ENCODE results near the gene APBA1. TPM values are rescaled to one million over a fixed set of nuclear protein-coding genes. Genes with fewer than 3 reads are reported as not detected.

Gene APBA1
- polyA plus RNA-seq, 3 donors: 1.6 TPM; not detected in 2

- no peak for TF ChIP-seq CTCF (IDR thresholded peaks at IDR 0.05)
- Histone ChIP-seq H2AFZ (ENCODE audit: insufficient read depth, low read depth, low read length, poor library complexity, severe bottlenecking) (no peak overlapping the region), H3K4me2 (replicated peaks; ENCODE audit: extremely low read depth, low read length, poor library complexity, severe bottlenecking) (no peak overlapping the region), H3K4me3 (replicated peaks in 1 of 3; ENCODE audit: low read depth in 2 of 3, low read length in 3 of 3) (no peak overlapping the region), H3K79me2 (ENCODE audit: insufficient read depth, low read length) (no peaks in the 10 kb centered on the region), H3K9me3 (replicated peaks in 1 of 2; ENCODE audit: control insufficient read depth in 1 of 2, insufficient read depth in 1 of 2, low read length in 2 of 2) (no peaks in the 10 kb centered on the region), H3K27me3 (ENCODE audit: control insufficient read depth in 2 of 2, insufficient read depth in 2 of 2, low read length in 2 of 2) (no peaks in the 10 kb centered on the region), H3K4me1 (ENCODE audit: control insufficient read depth in 1 of 2, insufficient read depth in 2 of 2, low read length in 2 of 2) (no peaks in the 10 kb centered on the region), H4K20me1 (ENCODE audit: insufficient read depth, low read length) (no peaks in the 10 kb centered on the region), H3K36me3 (replicated peaks in 1 of 2; ENCODE audit: control insufficient read depth in 1 of 2, insufficient read depth in 2 of 2, low read length in 2 of 2) (no peaks in the 10 kb centered on the region), H3K9ac (ENCODE audit: insufficient read depth, low read length, poor library complexity, severe bottlenecking) (no peak overlapping the region), H3K27ac (ENCODE audit: low read depth in 1 of 2, low read length in 2 of 2) (no peak overlapping the region)
- Mint-ChIP-seq H3K4me3 (no peak overlapping the region), H3K36me3 (no peaks in the 10 kb centered on the region), H3K27ac (no peak overlapping the region), H3K4me1 (no peaks in the 10 kb centered on the region), H3K27me3 (ENCODE audit: low read depth in 3 of 3) (peaks cover 0 to 4% (median 4%) of the 10 kb centered on the region in 3 donors), H3K9me3 (peaks cover 0 to 2% (median 0%) of the 10 kb centered on the region in 7 donors)
- no CpG with 5 or more reads among the region's 2 CpGs for WGBS (ENCODE audit: insufficient coverage)
- intact Hi-C loops (cut with micrococcal nuclease): no loop called here
- DNase-seq: no peak
Measured at GRCh38 chr9:69571032-69571431, 101.1 kb downstream of the APBA1 start.

GRCh38 chr9:69569738-69570451 lies 102.3 kb downstream of the APBA1 start:
- no peak for DNase-seq
- no peak overlapping the region for H3K4me3 Mint-ChIP-seq
- Histone ChIP-seq H3K27ac (ENCODE audit: low read depth in 1 of 2, low read length in 2 of 2) (no peak overlapping the region), H2AFZ (ENCODE audit: insufficient read depth, low read depth, low read length, poor library complexity, severe bottlenecking) (no peak overlapping the region), H3K4me3 (replicated peaks in 1 of 3; ENCODE audit: low read depth in 2 of 3, low read length in 3 of 3) (no peak overlapping the region), H4K20me1 (ENCODE audit: insufficient read depth, low read length) (no peaks in the 10 kb centered on the region), H3K4me2 (replicated peaks; ENCODE audit: extremely low read depth, low read length, poor library complexity, severe bottlenecking) (no peak overlapping the region), H3K9ac (ENCODE audit: insufficient read depth, low read length, poor library complexity, severe bottlenecking) (no peak overlapping the region), H3K36me3 (replicated peaks in 1 of 2; ENCODE audit: control insufficient read depth in 1 of 2, insufficient read depth in 2 of 2, low read length in 2 of 2) (no peaks in the 10 kb centered on the region), H3K79me2 (ENCODE audit: insufficient read depth, low read length) (no peaks in the 10 kb centered on the region), H3K4me1 (ENCODE audit: control insufficient read depth in 1 of 2, insufficient read depth in 2 of 2, low read length in 2 of 2) (no peaks in the 10 kb centered on the region), H3K9me3 (replicated peaks in 1 of 2; ENCODE audit: control insufficient read depth in 1 of 2, insufficient read depth in 1 of 2, low read length in 2 of 2) (no peaks in the 10 kb centered on the region), H3K27me3 (ENCODE audit: control insufficient read depth in 2 of 2, insufficient read depth in 2 of 2, low read length in 2 of 2) (no peaks in the 10 kb centered on the region)
- H3K36me3 Mint-ChIP-seq: no peaks in the 10 kb centered on the region
- no peaks in the 10 kb centered on the region for H3K4me1 Mint-ChIP-seq
- H3K9me3 Mint-ChIP-seq: no peaks in the 10 kb centered on the region
- TF ChIP-seq CTCF (IDR thresholded peaks at IDR 0.05): no peak
- H3K27me3 Mint-ChIP-seq (ENCODE audit: low read depth in 3 of 3): peaks cover 0 to 4% (median 4%) of the 10 kb centered on the region in 3 donors
- 93% methylated on average over 3 of the region's 3 CpGs for WGBS (ENCODE audit: insufficient coverage)
- no peak overlapping the region for H3K27ac Mint-ChIP-seq
- intact Hi-C loops (cut with micrococcal nuclease): no loop called here
